ENCODE results near the gene GPC3.

Gene GPC3

DNA sequence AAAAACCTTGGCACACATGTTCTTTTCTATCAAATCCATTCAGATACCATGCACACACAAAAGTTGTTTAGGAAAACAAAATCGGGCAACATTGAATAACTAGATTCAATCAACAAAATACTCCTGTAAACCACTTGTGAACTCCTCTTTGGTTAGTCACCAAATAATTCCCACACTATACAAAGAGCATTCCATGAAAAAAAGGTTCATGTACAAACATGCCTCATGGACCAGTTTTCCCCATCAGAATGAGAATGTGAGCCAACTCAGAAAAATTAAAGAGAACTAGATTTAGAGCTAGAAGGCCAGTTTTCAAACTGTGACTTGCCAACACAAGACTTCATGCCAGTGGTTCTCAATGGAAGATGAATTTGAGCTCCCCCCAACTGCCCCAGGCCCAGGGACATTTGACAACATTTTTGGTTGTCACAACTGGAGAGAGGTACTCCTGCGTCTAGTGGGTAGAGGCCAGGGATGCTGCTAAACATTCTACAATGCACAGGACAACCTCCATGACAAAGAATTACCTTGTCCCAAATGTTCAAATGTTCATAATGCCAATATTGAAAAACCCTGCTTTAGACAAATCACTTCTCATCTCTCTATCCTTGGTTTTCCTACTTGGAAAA is 55.4 kb downstream of the GPC3 start:
- DNase-seq (ENCODE audit: low spot score) (no peak), FAIRE-seq (no peak)

DNA sequence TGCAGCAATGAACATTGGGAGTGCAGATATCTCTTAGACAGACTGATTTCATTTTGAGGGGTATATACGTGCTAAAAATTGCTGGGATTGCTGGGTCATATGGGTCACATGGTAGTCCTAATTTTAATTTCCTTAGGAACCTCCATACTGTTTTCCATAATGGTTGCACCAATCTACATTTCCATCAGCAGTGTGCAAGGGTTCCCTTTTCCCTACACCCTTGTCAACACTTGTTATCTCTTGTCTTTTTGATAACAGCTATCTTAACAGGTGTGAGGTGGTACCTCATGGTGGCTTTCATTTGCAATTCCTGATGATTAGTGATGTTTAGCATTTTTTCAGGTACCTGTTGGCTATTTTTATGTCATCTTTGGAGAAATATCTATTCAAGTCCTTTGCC is 57.0 kb downstream of the GPC3 start:
- no peak for FAIRE-seq
- no peak for DNase-seq (ENCODE audit: low spot score)

GRCh38 chrX:133926809-133927208 is 58.6 kb downstream of the GPC3 start:
- no peak for FAIRE-seq

DNA sequence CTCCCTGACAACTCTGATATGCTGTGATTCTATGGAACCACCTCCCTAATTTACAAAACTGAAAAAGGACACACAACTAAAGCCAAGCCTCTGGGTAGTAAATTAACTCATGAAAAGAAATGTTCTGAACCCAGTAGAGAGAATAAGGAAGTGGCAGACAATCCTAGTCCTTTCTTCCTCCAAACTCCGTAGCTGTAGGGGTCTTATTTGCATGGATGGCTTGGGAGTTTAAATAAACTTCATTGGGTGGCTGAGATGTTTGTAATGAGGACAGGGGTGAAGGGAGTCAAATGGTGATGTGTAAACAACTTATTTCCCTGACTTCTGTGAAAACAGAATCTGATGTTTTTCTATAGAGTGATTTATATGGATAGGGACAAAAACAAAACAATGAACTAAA is 59.3 kb downstream of the GPC3 start:
- no peak for DNase-seq (ENCODE audit: low spot score)
- FAIRE-seq = no peak

More at GRCh38 chrX:133926809-133927208, 58.6 kb downstream of the GPC3 start:
- no peak for DNase-seq (ENCODE audit: low spot score)

- FAIRE-seq = no peak
- DNase-seq (ENCODE audit: low spot score) = no peak
These were observed 60.8 kb downstream of the GPC3 start for GRCh38 chrX:133924548-133924947.

DNA sequence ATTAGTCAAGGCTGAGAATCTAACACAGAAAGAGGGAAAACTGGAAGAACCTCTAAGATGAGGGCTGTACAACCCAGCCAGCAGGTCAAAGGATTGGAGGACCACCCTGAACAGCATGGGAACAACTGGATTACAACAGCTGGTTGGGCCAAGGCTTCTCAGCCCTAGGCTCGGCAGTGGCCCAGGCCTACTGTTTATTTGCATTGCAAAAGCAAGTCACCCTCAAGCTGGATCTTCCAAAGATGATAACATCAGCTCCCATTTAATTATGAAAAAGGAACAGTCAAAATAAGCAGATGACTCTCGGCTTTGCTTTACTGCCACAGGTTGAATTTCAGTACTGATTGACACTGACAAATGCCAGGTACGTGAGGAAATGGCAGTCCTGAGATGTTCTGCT is 61.8 kb downstream of the GPC3 start:
- FAIRE-seq = no peak
- no peak for DNase-seq (ENCODE audit: low spot score)

GRCh38 chrX:133923113-133923512 is 62.3 kb downstream of the GPC3 start:
- DNase-seq (ENCODE audit: low spot score) (no peak), FAIRE-seq (no peak)

DNA sequence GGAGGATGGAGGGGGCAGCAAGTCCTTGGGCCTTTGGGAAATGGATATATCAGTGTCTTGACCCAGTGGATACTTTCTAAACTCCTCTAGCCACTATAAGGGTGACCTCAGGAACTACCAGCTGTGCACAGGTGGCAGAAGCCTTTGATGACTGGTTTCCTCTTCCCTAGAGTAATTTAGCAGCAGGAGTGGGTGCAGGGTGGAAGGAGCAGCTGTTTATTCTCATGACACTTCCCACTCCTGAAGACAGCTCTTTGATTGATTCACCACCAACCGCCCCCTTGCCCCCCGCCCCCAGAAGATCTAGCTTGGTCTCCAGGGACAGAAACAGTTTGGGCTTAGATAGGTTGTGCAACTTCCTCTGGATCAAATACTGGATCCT is 63.0 kb downstream of the GPC3 start:
- no peak for DNase-seq (ENCODE audit: low spot score)
- no peak for FAIRE-seq

GRCh38 chrX:133921764-133922389 is 63.5 kb downstream of the GPC3 start:
- peak; percentile 10 for DNase-seq (ENCODE audit: low spot score)
- FAIRE-seq = no peak

GRCh38 chrX:133921086-133921485 is 64.3 kb downstream of the GPC3 start:
- DNase-seq (ENCODE audit: low spot score) = no peak
- no peak for FAIRE-seq

DNA sequence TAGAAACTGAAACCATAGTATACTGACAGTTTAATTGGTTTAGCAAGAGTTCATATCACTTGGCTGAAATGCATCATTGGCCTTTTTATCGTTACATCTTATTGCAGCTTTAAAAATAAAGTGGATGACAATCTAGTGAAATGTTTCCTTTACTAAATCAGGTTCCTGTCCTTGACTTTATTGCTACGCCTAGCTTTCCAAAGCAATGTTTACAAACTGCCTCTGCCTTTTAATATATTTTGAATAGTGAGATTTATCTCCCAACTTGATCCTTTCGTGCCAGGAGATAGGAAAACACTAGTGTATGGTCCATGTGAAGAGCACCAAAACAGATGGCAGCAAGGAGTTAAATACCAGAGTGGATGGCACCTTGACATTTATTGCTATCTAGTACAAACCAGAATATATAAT is 67.0 kb downstream of the GPC3 start:
- DNase-seq (ENCODE audit: low spot score) (no peak), FAIRE-seq (no peak)

GRCh38 chrX:133916984-133917722 is 68.2 kb downstream of the GPC3 start:
- FAIRE-seq = no peak
- no peak for DNase-seq (ENCODE audit: low spot score)

DNA sequence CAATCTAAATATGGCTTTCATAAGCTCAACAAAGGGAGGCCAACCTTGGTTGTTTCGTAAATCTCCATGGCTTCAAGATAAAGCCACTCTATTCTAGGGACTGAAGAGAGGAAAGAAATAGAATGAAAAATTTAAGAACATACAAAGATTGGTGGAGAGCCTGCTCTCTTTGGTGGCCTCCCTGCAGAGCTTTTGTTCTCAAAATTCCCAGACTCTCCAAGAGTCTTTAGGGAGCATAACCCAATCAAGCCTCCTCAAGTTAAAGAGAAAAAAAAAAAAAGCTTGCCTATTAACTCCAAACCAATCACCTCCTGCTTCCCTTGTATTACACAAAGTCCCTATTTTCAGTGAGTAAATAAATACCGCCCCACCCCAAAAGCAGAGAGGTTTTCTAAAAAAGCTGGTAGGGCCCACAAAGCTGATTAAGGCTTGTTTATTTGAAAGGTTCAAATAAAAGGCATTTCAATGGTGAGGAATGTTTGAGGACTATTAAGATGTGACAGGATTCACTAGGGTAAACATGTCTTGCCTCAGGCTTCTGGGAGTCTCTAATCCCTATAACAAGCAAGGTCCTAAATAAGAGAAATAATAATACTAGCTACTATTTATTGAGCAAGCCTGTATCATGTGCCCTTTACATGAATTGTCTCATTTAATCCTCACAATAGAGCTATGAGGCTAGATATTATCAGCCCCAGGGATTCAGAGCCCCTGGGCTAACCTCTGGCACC is 71.6 kb downstream of the GPC3 start:
- DNase-seq (ENCODE audit: low spot score) (no peak), FAIRE-seq (no peak)

DNA sequence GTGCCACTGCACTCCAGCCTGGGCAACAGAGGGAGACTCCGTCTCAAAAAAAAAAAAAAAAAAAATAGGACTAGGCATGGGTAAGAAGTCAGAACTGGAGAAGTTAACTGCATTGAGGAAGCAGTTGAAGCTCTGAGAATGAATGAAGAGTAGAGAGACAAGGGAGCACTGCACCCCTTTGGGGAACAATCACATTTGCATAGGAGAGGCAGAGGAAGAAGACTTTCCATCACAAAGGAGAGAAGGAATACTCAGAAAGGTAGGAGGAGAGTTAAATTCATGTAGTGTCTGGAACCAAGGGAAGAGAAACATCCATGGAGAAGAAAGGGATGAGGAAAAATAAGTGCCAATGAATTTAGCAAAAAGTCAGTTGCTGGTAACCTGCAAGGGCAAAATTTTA is 72.4 kb downstream of the GPC3 start:
- DNase-seq (ENCODE audit: low spot score) (no peak), FAIRE-seq (no peak)

DNA sequence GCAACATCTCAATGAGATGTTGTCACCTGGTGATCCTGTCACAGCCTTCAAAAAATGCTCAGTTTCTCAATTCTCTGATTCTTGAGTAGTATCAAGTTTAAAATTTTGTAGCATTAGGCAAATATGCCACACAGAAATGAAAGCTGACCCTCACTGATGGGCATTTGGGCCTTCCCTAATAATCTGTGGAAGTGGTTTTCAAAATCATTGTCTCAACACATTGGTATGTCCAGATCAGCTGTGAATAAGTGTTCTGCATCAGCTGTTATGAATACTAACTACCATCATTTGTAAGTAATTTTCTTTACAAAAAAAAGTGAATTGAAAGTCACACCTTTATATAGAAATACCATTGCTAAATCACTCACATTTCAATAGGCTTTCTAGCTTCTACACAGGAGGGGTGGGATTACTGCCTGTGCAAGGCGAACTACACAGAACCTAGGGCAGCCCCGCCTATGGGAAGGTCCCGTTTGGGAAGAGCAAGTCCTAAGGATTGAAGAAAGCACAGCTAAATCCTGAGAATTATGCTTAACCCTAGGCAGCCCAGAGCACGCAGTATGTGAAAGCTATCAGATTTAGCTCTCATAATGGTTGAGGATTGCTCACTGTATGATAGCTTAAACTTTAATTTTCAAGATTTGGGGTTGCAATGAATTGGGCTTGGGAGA is 73.4 kb downstream of the GPC3 start:
- FAIRE-seq = no peak
- DNase-seq (ENCODE audit: low spot score) = no peak

GRCh38 chrX:133910539-133910938 is 74.9 kb downstream of the GPC3 start:
- DNase-seq (ENCODE audit: low spot score) = no peak
- FAIRE-seq = no peak

- no peak for FAIRE-seq
These were observed 75.5 kb downstream of the GPC3 start for GRCh38 chrX:133909888-133910287.

GRCh38 chrX:133908223-133908955 is 77.0 kb downstream of the GPC3 start:
- FAIRE-seq = no peak
- DNase-seq (ENCODE audit: low spot score) = no peak

More at GRCh38 chrX:133909888-133910287, 75.5 kb downstream of the GPC3 start:
- no peak for DNase-seq (ENCODE audit: low spot score)

- DNase-seq (ENCODE audit: low spot score) (no peak), FAIRE-seq (no peak)
These were observed 77.8 kb downstream of the GPC3 start for GRCh38 chrX:133907606-133908005.

DNA sequence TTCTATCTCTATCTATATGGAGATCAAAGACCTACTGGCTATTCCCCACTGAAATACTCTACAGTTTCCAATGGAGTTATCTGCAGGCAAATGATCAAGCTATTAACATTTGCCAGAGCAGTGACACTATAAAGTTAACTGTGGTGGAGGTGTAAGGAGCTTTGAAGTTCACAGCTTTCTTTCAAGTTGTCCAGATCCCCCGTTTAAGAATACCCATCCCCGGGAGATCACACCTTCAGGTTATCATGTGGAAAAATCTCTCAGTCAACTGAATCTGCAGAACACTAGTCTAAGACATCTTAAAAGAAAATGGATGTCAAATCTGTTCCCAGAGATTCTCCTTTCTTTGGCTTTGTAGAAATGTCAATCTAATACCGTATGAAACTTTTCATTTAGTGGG is 80.1 kb downstream of the GPC3 start:
- DNase-seq (ENCODE audit: low spot score) (no peak), FAIRE-seq (no peak)
